GM21447 (cell line): ENCODE data around the gene MAML3.
"Not testable (repeated sequence)": the region's sequence is repeated elsewhere in the genome, so short reads cannot be mapped to it uniquely, and the experiment has no call there.

Experiments used
- ATAC-seq: cut with Tn5 transposase; IDR thresholded peaks from one replicate; pipeline ENCODE4 v1.9.1; 2021; ENCODE audit not compliant: unreplicated experiment

The MAML3 gene

GRCh38 chr4:139710073-139710472 is 443.9 kb downstream of the MAML3 start:
- no peak for ATAC-seq

- ATAC-seq = no peak
These were observed 444.3 kb downstream of the MAML3 start for GRCh38 chr4:139709660-139710059.

GRCh38 chr4:139704915-139705485 is 449.0 kb downstream of the MAML3 start:
- ATAC-seq = no peak

- ATAC-seq = no peak
These were observed 453.4 kb downstream of the MAML3 start for GRCh38 chr4:139700568-139700967.

GRCh38 chr4:139698167-139698925 is 455.6 kb downstream of the MAML3 start:
- ATAC-seq = not testable (repeated sequence)

GRCh38 chr4:139696491-139696890 is 457.5 kb downstream of the MAML3 start:
- no peak for ATAC-seq

- ATAC-seq = no peak
These were observed 459.4 kb downstream of the MAML3 start for GRCh38 chr4:139694522-139695107.

GRCh38 chr4:139692309-139693012 is 461.5 kb downstream of the MAML3 start:
- no peak for ATAC-seq

- no peak for ATAC-seq
These were observed 463.6 kb downstream of the MAML3 start for GRCh38 chr4:139690419-139690818.

- ATAC-seq = no peak
These were observed 464.8 kb downstream of the MAML3 start for GRCh38 chr4:139689093-139689722.

- no peak for ATAC-seq
These were observed 467.0 kb downstream of the MAML3 start for GRCh38 chr4:139686988-139687387.

GRCh38 chr4:139686130-139686529 is 467.9 kb downstream of the MAML3 start:
- ATAC-seq = no peak

GRCh38 chr4:139685180-139685579 is 468.8 kb downstream of the MAML3 start:
- no peak for ATAC-seq

GRCh38 chr4:139684351-139684750 is 469.6 kb downstream of the MAML3 start:
- ATAC-seq = no peak

- ATAC-seq = no peak
These were observed 471.2 kb downstream of the MAML3 start for GRCh38 chr4:139682741-139683151.

GRCh38 chr4:139682309-139682708 is 471.7 kb downstream of the MAML3 start:
- no peak for ATAC-seq

- ATAC-seq = no peak
These were observed 476.9 kb downstream of the MAML3 start for GRCh38 chr4:139676913-139677585.

- ATAC-seq = no peak
These were observed 477.6 kb downstream of the MAML3 start for GRCh38 chr4:139676365-139676764.

GRCh38 chr4:139675651-139676050 is 478.3 kb downstream of the MAML3 start:
- no peak for ATAC-seq

GRCh38 chr4:139674875-139675550 is 479.0 kb downstream of the MAML3 start:
- peak; percentile 72 for ATAC-seq
